Stomach (tissue), 9 donors: ENCODE results near the gene PTPRT. TPM values are rescaled to one million over a fixed set of nuclear protein-coding genes. Genes with fewer than 3 reads are reported as not detected.

Source experiments
- DNase-seq, 2 donors: peaks; one replicate each; pipeline versions ENCODE4 v3.0.0 to v3.0.0-alpha.2; 2013 to 2019
- H3K27ac ChIP-seq, 5 donors: fragments of 200-600 bp in 4 of 5; sonication (generic) in 4 of 5; one replicate each; pipeline ENCODE4 v1.5.1; 2013 to 2019; ENCODE audit warnings: mild to moderate bottlenecking in 1 of 5, moderate library complexity in 1 of 5
- H3K27me3 ChIP-seq, 3 donors: fragments of 200-600 bp; sonication (generic); one replicate each; pipeline ENCODE4 v1.5.1; 2017 to 2019; ENCODE audit warnings: mixed run types in 1 of 3
- H3K36me3 ChIP-seq, 4 donors: fragments of 200-600 bp; sonication (generic); 1 replicate in 3 of 4; 2 replicates in 1 of 4; pipeline ENCODE4 v1.5.1; 2016 to 2019
- H3K4me1 ChIP-seq, 4 donors: fragments of 200-600 bp; sonication (generic); one replicate each; pipeline ENCODE4 v1.5.1; 2016 to 2019
- H3K4me3 ChIP-seq, 4 donors: fragments of 200-600 bp; sonication (generic) in 3 of 4; one replicate each; pipeline ENCODE4 v1.5.1; 2016 to 2019; ENCODE audit warnings: mild to moderate bottlenecking in 1 of 4
- H3K9me3 ChIP-seq, 4 donors: fragments of 200-600 bp; sonication (generic); one replicate each; pipeline ENCODE4 v1.5.1; 2016 to 2019
- EP300 ChIP-seq: sonication (generic); formaldehyde crosslinking; IDR thresholded peaks from one replicate; pipeline ENCODE4 v1.6.1; 2017; ENCODE audit warnings: antibody characterized with exemption
- POLR2A ChIP-seq, 4 donors: fragments of 450-650 bp; IDR thresholded peaks; one replicate each; pipeline ENCODE4 v1.6.1; 2016; ENCODE audit warnings: antibody characterized with exemption in 4 of 4, control low read depth in 2 of 4, mild to moderate bottlenecking in 1 of 4, moderate library complexity in 1 of 4
- POLR2AphosphoS5 ChIP-seq, 3 donors: sonication (generic); formaldehyde crosslinking; IDR thresholded peaks; one replicate each; pipeline ENCODE4 v1.6.1; 2016; ENCODE audit warnings: antibody characterized with exemption in 3 of 3
- WGBS, 5 donors: extraction: QIAGEN DNeasy Blood & Tissue Kit in 3 of 5; methylation state at CpG; one replicate each; pipeline versions ENCODE4 v1.1.5 to v1.1.7; 2013 to 2018; 5-methylcytosine and 5-hydroxymethylcytosine counted together
- intact Hi-C: fragments of 100-400 bp; cut with DNase I; formaldehyde crosslinking; loops from one replicate; pipeline ENCODE4 v1.15.1; 2023; ENCODE audit warnings: low total_unique reads
- polyA plus RNA-seq, 3 donors: library from polyadenylated mRNA; stranded (reverse); fragments of 200-250 nt; gene quantifications; one replicate each; pipeline ENCODE4 v1.2.3, GENCODE V29; 2013
- total RNA-seq, 5 donors: library from RNA; depleted of rRNA; stranded (reverse); fragments of >200 nt; gene quantifications; one replicate each; pipeline versions ENCODE4 v1.1.0 to v1.2.3, GENCODE V29; 2014 to 2016
- TF ChIP-seq, protein P1 (sequence below), 7 experiments: fragments of 450-650 bp in 4 of 7; fragments of 200-600 bp in 3 of 7; sonication (generic) in 3 of 7; IDR thresholded peaks; one replicate each; pipeline ENCODE4 v1.5.1; 2016 to 2019; ENCODE audit warnings: antibody characterized with exemption in 7 of 7, control low read depth in 2 of 7, mild to moderate bottlenecking in 1 of 7
- donor health status: healthy with polysubstance abuse.
- donor health status: Bipolar disorder and iron deficiency.
- donor health status: healthy.

PTPRT gene
- total and polyA plus RNA-seq, 8 donors: 0.05 to 11.6 (median 1.7) TPM; not detected in 2

DNA sequence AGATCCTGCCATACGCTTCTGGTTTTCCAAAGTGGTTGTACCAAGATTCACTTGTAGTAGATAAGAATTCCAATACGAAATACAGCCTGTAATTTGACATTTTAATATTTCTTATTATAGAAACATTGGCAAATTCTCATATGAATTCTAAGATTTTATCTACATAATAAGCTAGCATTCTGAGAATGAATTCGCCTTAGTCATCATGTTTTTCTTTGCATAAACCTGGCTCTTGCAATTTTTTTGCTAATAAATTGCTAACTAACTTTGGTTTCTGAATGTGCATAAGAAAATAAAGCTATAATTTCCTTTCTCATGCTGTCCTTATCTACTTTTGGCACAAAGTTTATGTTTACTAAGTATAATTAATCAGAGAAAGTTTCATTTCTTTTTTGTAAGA is 673.0 kb downstream of the PTPRT start:
- Histone ChIP-seq H3K27ac (no peak overlapping the region), H3K9me3 (no peaks in the 10 kb centered on the region), H3K27me3 (no peaks in the 10 kb centered on the region), H3K36me3 (no peaks in the 10 kb centered on the region), H3K4me1 (no peaks in the 10 kb centered on the region), H3K4me3 (no peak overlapping the region)
- no peak for DNase-seq
- TF ChIP-seq POLR2A (IDR thresholded peaks at IDR 0.05) (no peak), POLR2AphosphoS5 (IDR thresholded peaks at IDR 0.05) (no peak), EP300 (no peak)
- TF ChIP-seq, protein P1, sequence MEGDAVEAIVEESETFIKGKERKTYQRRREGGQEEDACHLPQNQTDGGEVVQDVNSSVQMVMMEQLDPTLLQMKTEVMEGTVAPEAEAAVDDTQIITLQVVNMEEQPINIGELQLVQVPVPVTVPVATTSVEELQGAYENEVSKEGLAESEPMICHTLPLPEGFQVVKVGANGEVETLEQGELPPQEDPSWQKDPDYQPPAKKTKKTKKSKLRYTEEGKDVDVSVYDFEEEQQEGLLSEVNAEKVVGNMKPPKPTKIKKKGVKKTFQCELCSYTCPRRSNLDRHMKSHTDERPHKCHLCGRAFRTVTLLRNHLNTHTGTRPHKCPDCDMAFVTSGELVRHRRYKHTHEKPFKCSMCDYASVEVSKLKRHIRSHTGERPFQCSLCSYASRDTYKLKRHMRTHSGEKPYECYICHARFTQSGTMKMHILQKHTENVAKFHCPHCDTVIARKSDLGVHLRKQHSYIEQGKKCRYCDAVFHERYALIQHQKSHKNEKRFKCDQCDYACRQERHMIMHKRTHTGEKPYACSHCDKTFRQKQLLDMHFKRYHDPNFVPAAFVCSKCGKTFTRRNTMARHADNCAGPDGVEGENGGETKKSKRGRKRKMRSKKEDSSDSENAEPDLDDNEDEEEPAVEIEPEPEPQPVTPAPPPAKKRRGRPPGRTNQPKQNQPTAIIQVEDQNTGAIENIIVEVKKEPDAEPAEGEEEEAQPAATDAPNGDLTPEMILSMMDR (IDR thresholded peaks at IDR 0.05): no peak
- 60 to 89% (median 70%) methylated on average over 3 of the region's 3 CpGs for WGBS, 5 donors
- intact Hi-C loops: no loop called here

DNA sequence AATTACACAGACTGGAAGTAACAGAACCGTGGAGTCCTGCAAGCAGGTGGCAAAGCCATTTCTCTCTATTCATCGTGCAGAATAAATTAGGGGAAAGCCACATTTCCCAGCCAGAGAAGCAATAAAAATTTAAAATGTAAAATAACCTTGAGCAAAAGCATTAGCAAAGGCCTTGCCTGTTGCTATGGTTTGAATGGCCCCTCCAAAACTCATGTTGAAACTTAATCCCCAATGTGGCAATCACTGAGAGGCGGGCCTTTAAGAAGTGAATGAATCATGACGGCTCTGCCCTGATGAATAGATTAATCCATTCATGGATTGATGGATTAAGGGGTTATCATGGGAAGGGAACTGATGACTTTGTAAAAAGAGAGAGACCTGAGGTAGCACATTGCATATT is 679.0 kb downstream of the PTPRT start:
- H3K27ac ChIP-seq: no peak overlapping the region
- no peaks in the 10 kb centered on the region for H3K36me3 ChIP-seq
- no peak for TF ChIP-seq POLR2AphosphoS5 (IDR thresholded peaks at IDR 0.05)
- TF ChIP-seq POLR2A (IDR thresholded peaks at IDR 0.05): no peak
- no peak for TF ChIP-seq EP300
- TF ChIP-seq, protein P1 (IDR thresholded peaks at IDR 0.05): no peak
- H3K4me1 ChIP-seq: no peaks in the 10 kb centered on the region
- intact Hi-C loops: no loop called here
- H3K27me3 ChIP-seq: no peaks in the 10 kb centered on the region
- H3K4me3 ChIP-seq: no peak overlapping the region
- DNase-seq: no peak
- 60 to 84% (median 72%) methylated on average over 4 of the region's 4 CpGs for WGBS, 5 donors
- H3K9me3 ChIP-seq: no peaks in the 10 kb centered on the region

DNA sequence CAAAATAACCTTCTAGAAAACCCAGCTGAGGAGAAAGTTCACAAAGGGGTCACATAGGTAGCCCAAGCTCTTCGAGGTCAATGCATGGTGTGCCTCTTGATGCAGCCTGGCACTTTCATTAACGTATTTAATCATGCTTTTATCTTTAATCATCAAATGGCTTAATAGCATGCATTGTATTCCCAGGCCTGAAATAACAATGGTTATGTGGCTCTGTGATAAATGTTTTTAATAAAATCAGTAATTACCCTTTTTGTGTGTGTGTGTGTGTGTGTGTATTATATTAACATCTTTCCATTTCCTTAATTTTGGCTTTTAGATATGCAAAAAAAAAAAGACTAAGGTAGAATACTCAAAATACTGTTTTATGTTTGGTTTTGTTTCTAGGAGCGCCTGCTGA is 681.8 kb downstream of the PTPRT start:
- Histone ChIP-seq H3K36me3 (no peaks in the 10 kb centered on the region), H3K27me3 (no peaks in the 10 kb centered on the region), H3K4me3 (no peak overlapping the region), H3K27ac (no peak overlapping the region), H3K4me1 (no peaks in the 10 kb centered on the region), H3K9me3 (peaks cover 0 to 7% (median 3%) of the 10 kb centered on the region in 4 donors)
- TF ChIP-seq POLR2AphosphoS5 (IDR thresholded peaks at IDR 0.05): no peak
- DNase-seq: no peak
- intact Hi-C loops: no loop called here
- 49 to 63% (median 55%) methylated on average over 3 of the region's 3 CpGs for WGBS, 5 donors

DNA sequence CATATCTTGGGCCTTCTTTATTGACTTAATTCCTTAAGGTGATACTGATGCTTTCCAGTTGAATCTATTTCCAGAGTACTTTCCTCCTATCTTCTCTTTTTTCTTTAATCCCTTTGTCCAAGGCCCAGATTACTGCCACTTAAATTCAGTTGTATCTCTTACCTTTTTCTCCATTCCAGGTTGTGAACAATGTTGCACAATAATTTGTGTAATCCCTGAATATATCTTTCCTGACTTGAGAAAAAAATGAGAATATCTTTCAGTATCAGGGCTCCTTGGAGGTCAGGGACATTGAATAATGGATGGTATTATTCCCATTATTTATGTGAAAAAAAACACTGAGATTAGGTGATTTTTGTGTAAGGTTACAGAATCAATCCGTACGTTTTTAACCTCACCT is 683.3 kb downstream of the PTPRT start:
- WGBS, 5 donors: 81 to 87% (median 85%) methylated on average over 2 of the region's 2 CpGs
- intact Hi-C loops: no loop called here

DNA sequence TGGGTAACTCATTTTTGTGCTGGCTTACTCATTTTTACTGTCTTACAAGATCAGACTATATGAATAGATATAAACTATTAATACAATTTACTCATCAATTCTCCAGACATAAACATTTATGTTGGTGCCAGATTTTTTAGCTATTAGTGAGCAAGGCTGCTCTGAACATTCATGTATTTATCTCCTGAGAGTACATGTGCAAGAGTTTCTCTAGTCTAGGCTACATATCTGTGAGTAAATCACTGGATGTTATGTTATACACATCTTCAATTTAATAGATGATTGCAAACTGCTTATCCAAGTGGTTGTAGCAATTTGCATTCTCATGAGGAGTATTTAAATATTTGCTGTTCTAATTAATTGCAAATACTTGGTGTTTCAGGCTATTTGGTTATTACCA is 687.1 kb downstream of the PTPRT start:
- Histone ChIP-seq H3K27me3 (no peaks in the 10 kb centered on the region), H3K4me3 (no peak overlapping the region), H3K4me1 (no peaks in the 10 kb centered on the region), H3K36me3 (no peaks in the 10 kb centered on the region), H3K9me3 (peaks cover 0 to 7% (median 3%) of the 10 kb centered on the region in 4 donors), H3K27ac (no peak overlapping the region)
- DNase-seq: no peak
- TF ChIP-seq EP300: no peak
- no peak for TF ChIP-seq POLR2AphosphoS5 (IDR thresholded peaks at IDR 0.05)
- TF ChIP-seq, protein P1 (IDR thresholded peaks at IDR 0.05): no peak
- TF ChIP-seq POLR2A (IDR thresholded peaks at IDR 0.05): no peak
- intact Hi-C loops: no loop called here

More for the DNA sequence above, 683.3 kb downstream of the PTPRT start:
- no peak for DNase-seq
- Histone ChIP-seq H3K9me3 (peaks cover 0 to 7% (median 3%) of the 10 kb centered on the region in 4 donors), H3K27me3 (no peaks in the 10 kb centered on the region), H3K36me3 (no peaks in the 10 kb centered on the region), H3K4me3 (no peak overlapping the region), H3K4me1 (no peaks in the 10 kb centered on the region), H3K27ac (no peak overlapping the region)
- no peak for TF ChIP-seq POLR2A (IDR thresholded peaks at IDR 0.05)
- no peak for TF ChIP-seq EP300
- TF ChIP-seq POLR2AphosphoS5 (IDR thresholded peaks at IDR 0.05): no peak
- TF ChIP-seq, protein P1 (IDR thresholded peaks at IDR 0.05): no peak
